Spleen (tissue), 11 donors: ENCODE data around the gene UBXN1. TPM values are rescaled to one million over a fixed set of nuclear protein-coding genes. Genes with fewer than 3 reads are reported as not detected.
A peak's percentile ranks its signal among the peaks of the same experiment; 100 is the strongest.
"Not testable (repeated sequence)": the region's sequence is repeated elsewhere in the genome, so short reads cannot be mapped to it uniquely, and the experiment has no call there.

ENCODE experiments used
- DNase-seq: peaks from one replicate; pipeline ENCODE4 v3.0.0-alpha.2; 2020
- H3K27ac ChIP-seq, 8 donors: fragments of 200-600 bp; sonication (generic) in 7 of 8; 1 replicate in 4 of 8; 2 replicates in 4 of 8; pipeline versions ENCODE4 v1.5.0 to v1.8.0; 2016 to 2021; ENCODE audit warnings: inconsistent platforms in 4 of 8, mild to moderate bottlenecking in 4 of 8, moderate library complexity in 1 of 8
- H3K27me3 ChIP-seq, 7 donors: fragments of 200-600 bp; sonication (generic) in 6 of 7; replicated peaks in 1 of 7; 1 replicate in 4 of 7; 2 replicates in 3 of 7; pipeline versions ENCODE4 v1.5.0 to v1.8.0; 2016 to 2021; ENCODE audit warnings: inconsistent platforms in 3 of 7, mild to moderate bottlenecking in 1 of 7
- H3K36me3 ChIP-seq, 6 donors: fragments of 200-600 bp; sonication (generic) in 5 of 6; 1 replicate in 4 of 6; 2 replicates in 2 of 6; pipeline versions ENCODE4 v1.5.0 to v1.8.0; 2016 to 2021; ENCODE audit warnings: inconsistent platforms in 2 of 6
- H3K4me1 ChIP-seq, 6 donors: fragments of 200-600 bp; sonication (generic) in 5 of 6; 1 replicate in 3 of 6; 2 replicates in 3 of 6; pipeline versions ENCODE4 v1.5.0 to v1.8.0; 2016 to 2021; ENCODE audit warnings: inconsistent platforms in 3 of 6
- H3K4me3 ChIP-seq, 8 donors: fragments of 200-600 bp; sonication (generic) in 7 of 8; 1 replicate in 4 of 8; 2 replicates in 4 of 8; pipeline versions ENCODE4 v1.5.0 to v1.8.0; 2016 to 2021; ENCODE audit warnings: inconsistent platforms in 4 of 8, mild to moderate bottlenecking in 4 of 8, moderate library complexity in 2 of 8
- H3K9me3 ChIP-seq, 8 donors: fragments of 200-600 bp; sonication (generic) in 7 of 8; 1 replicate in 4 of 8; 2 replicates in 4 of 8; pipeline versions ENCODE4 v1.5.0 to v1.8.0; 2016 to 2021; ENCODE audit warnings: inconsistent platforms in 4 of 8
- POLR2A ChIP-seq, 3 donors: fragments of 450-650 bp; IDR thresholded peaks; one replicate each; pipeline ENCODE4 v1.5.1; 2017; ENCODE audit warnings: antibody characterized with exemption in 3 of 3, mild to moderate bottlenecking in 1 of 3
- POLR2AphosphoS5 ChIP-seq, 3 donors: sonication (generic); formaldehyde crosslinking; IDR thresholded peaks; one replicate each; pipeline ENCODE4 v1.5.1; 2017; ENCODE audit warnings: antibody characterized with exemption in 3 of 3
- WGBS, 5 donors: extraction: QIAGEN DNeasy Blood & Tissue Kit in 3 of 5; methylation state at CpG; one replicate each; pipeline versions ENCODE4 v1.1.5 to v1.1.7; 2013 to 2018; 5-methylcytosine and 5-hydroxymethylcytosine counted together
- intact Hi-C: fragments of 100-400 bp; cut with DNase I; formaldehyde crosslinking; loops from one replicate; pipeline ENCODE4 v1.15.0; 2023; ENCODE audit warnings: low total_unique reads
- polyA plus RNA-seq, 3 donors: library from polyadenylated mRNA; stranded (reverse); fragments of 200-250 nt; gene quantifications; one replicate each; pipeline ENCODE4 v1.2.1, GENCODE V29; 2013
- total RNA-seq, 7 donors: library from RNA; depleted of rRNA in 3 of 7; stranded (reverse); fragments of >200 nt in 3 of 7; fragmentation: NEBNext Ultra II Directional in 4 of 7; extraction: Animal tissue kit (Norgen Biotek cat#: 25700) in 4 of 7; gene quantifications; one replicate each; pipeline versions ENCODE4 v1.1.0 to v1.2.1, GENCODE V29; 2016 to 2021
- TF ChIP-seq, protein P1 (sequence below), 11 experiments: fragments of 200-600 bp in 7 of 11; fragments of 450-650 bp in 4 of 11; sonication (generic) in 4 of 11; IDR thresholded peaks in 8 of 11; conservative IDR thresholded peaks in 3 of 11; 1 replicate in 7 of 11; 2 replicates in 4 of 11; pipeline versions ENCODE4 v1.4.0 to v1.8.0; 2016 to 2021; ENCODE audit warnings: antibody characterized with exemption in 11 of 11, inconsistent platforms in 4 of 11, mild to moderate bottlenecking in 1 of 11
- donor health status: healthy with polysubstance abuse.
- donor health status: DM: no; HTN: no; CAD: no; lungs with moderate emphysema.
- donor health status: DM: no; HTN: no; CAD: no.
- donor health status: Bipolar disorder and iron deficiency.
- donor health status: healthy.
- donor health status: DM: no; HTN: no; CAD: no.
- donor health status: DM: yes; HTN: yes; CAD: no.

The UBXN1 gene
- total and polyA plus RNA-seq, 10 donors = 93.8 to 209 (median 130) TPM

DNA sequence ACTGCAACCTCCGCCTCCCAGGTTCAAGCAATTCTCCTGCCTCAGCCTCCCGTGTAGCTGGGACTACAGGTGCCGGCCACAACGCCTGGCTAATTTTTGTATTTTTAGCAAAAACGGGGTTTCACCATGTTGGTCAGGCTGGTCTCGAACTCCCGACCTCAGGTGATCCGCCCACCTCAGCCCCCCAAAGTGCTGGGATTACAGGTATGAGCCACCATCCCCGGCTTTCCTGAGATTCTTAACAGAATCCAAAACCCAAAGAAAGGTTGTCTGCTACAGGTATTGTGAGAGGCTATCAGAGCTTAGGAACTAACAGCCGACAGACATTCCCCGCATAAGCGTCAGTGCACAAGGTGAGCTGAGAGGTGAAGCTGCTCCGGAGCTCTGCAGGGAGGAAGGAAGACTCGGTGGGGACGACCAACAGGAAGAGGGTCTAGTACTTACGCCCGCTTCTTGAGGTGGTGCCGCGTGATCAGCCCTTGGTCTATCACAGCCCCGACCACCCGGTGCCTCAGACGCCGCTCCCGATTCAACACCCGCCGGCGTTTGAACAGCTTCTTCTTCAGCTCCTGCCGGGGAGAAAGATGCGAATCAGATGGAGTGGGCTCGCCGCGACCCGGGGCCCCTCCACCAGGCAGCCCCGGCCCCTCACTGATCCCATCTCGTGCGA, 14.3 kb downstream of the UBXN1 start:
- Histone ChIP-seq H3K4me3 (peak overlapping the region; percentile 73 to 91 (median 82)), H3K36me3 (peaks cover 0 to 47% (median 19%) of the 10 kb centered on the region in 6 donors), H3K27me3 (no peaks in the 10 kb centered on the region), H3K4me1 (peaks cover 25 to 66% (median 48%) of the 10 kb centered on the region in 6 donors), H3K9me3 (no peaks in the 10 kb centered on the region), H3K27ac (peak overlapping the region; percentile 87 to 96 (median 94))
- intact Hi-C loops = no loop called here
- 2 to 5% (median 2%) methylated on average over 18 to 36 of the region's 36 CpGs for WGBS, 5 donors
- TF ChIP-seq, protein P1, sequence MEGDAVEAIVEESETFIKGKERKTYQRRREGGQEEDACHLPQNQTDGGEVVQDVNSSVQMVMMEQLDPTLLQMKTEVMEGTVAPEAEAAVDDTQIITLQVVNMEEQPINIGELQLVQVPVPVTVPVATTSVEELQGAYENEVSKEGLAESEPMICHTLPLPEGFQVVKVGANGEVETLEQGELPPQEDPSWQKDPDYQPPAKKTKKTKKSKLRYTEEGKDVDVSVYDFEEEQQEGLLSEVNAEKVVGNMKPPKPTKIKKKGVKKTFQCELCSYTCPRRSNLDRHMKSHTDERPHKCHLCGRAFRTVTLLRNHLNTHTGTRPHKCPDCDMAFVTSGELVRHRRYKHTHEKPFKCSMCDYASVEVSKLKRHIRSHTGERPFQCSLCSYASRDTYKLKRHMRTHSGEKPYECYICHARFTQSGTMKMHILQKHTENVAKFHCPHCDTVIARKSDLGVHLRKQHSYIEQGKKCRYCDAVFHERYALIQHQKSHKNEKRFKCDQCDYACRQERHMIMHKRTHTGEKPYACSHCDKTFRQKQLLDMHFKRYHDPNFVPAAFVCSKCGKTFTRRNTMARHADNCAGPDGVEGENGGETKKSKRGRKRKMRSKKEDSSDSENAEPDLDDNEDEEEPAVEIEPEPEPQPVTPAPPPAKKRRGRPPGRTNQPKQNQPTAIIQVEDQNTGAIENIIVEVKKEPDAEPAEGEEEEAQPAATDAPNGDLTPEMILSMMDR (IDR thresholded peaks at IDR 0.05 in 8 of 11, conservative IDR thresholded peaks at IDR 0.05 in 3 of 11) = no peak
- no peak for TF ChIP-seq POLR2A (IDR thresholded peaks at IDR 0.05)
- TF ChIP-seq POLR2AphosphoS5 (IDR thresholded peaks at IDR 0.05) = no peak
- no peak for DNase-seq

DNA sequence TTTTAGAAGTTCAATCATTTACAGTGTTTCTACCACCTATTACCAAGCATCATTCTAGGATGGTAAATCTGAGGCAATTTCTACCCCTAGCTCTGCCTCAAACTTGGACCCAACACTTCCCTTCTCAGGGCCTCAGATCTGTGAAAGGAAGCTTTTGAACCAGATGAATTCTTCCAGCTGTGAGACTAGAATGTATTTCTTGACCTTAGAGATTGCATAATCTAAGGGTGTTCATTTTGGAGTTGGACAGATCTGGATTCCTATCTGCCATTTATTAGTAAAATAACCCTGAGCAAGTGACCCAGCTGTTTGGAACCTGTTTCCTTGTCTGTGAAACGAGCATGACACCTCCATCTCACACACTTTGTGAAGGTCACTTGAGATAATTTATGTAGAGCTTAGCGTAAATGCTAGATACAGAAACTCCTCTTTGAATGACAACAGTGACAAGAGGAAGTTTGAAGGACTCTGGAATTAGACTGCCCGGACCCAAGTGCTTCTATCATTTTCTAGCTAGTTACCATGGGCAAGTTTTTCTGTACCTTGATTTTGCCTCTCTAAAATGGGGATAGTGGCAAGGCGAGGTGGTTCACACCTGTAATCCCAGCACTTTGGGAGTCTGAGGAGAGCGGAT, 22.0 kb downstream of the UBXN1 start:
- no peak overlapping the region for H3K27ac ChIP-seq
- no peak for TF ChIP-seq POLR2A (IDR thresholded peaks at IDR 0.05)
- H3K36me3 ChIP-seq = peaks cover 0 to 16% (median 4%) of the 10 kb centered on the region in 6 donors
- no peak for DNase-seq
- H3K4me1 ChIP-seq = peaks cover 5 to 20% (median 12%) of the 10 kb centered on the region in 6 donors
- intact Hi-C loops = no loop called here
- no peak overlapping the region for H3K4me3 ChIP-seq
- no peaks in the 10 kb centered on the region for H3K9me3 ChIP-seq
- no peaks in the 10 kb centered on the region for H3K27me3 ChIP-seq
- 51 to 69% (median 62%) methylated on average over 5 of the region's 5 CpGs for WGBS, 5 donors

DNA sequence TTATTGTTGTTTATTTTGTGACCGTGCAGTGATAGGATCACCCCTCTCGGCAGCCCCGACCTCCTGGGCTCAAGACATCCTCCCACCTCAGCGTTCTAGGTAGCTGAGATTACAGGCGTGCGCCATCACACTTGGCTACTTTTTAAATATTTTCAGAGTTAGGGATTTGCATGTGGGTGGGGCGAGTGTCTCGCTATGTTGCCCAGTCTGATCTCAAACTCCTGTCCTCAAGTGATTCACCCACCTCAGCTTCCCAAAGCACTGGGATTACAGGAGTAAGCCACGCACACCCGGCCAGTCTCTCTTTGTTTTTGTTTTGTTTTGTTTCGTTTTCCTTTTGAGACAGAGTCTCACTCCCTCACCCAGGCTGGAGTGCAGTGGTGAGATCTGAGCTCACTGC, 24.6 kb downstream of the UBXN1 start:
- peak overlapping the region in 1 of 8 donors; percentile 22 for H3K4me3 ChIP-seq
- 84 to 93% (median 86%) methylated on average over 11 of the region's 11 CpGs for WGBS, 5 donors
- H3K27ac ChIP-seq = peak overlapping the region in 1 of 8 donors; percentile 96
- H3K36me3 ChIP-seq = peaks cover 0 to 15% (median 6%) of the 10 kb centered on the region in 6 donors
- DNase-seq = peak; percentile 41
- no peaks in the 10 kb centered on the region for H3K9me3 ChIP-seq
- intact Hi-C loops = no loop called here
- peaks cover 11 to 44% (median 26%) of the 10 kb centered on the region in 6 donors for H3K4me1 ChIP-seq
- H3K27me3 ChIP-seq = no peaks in the 10 kb centered on the region
- TF ChIP-seq, protein P1 (IDR thresholded peaks at IDR 0.05 in 8 of 11, conservative IDR thresholded peaks at IDR 0.05 in 3 of 11) = no peak
- TF ChIP-seq POLR2AphosphoS5 (IDR thresholded peaks at IDR 0.05) (no peak), POLR2A (IDR thresholded peaks at IDR 0.05) (no peak)

DNA sequence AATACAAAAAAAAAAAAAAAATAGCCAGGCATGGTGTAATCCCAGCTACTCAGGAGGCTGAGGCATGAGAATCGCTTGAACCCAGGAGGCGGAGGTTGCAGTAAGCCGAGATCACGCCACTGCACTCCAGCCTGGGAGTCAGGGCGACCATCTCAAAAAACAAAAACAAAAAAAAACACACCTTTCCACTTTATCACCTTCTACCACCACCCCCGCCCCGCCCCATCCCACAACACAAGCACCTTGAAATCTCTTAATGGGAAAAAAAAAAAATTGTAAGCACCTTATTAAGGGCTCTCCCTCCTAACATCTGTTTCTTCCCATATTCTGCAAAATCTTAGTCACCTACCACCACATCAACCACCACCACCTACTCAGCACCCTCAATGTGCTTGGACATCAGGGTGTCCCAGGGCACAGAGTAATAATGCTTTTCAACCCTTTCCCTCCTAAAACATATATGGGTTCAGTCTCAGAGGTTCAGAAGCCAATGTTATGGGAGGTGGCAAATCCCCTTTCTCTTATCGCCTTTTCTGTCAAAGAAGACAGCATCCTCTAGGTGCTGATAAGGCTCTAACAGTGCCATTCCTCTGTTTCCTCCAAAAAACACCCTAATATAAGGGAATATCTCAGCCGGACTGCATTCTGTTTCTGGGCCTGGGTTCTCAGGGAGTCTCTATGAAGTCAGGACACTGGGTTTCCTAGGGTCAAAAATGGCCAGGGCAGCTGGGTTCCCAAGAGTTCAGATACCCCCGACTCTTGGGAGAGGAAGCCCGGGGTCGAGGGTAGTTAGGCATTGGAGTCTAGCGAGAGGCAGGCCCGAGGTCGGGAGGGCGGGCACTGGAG, 26.5 kb downstream of the UBXN1 start:
- Histone ChIP-seq H3K36me3 (peaks cover 0 to 33% (median 23%) of the 10 kb centered on the region in 6 donors), H3K4me1 (peaks cover 12 to 53% (median 29%) of the 10 kb centered on the region in 6 donors), H3K27ac (peak overlapping the region; percentile 78 to 97 (median 91)), H3K4me3 (peak overlapping the region; percentile 50 to 90 (median 77)), H3K27me3 (no peaks in the 10 kb centered on the region), H3K9me3 (no peaks in the 10 kb centered on the region)
- TF ChIP-seq POLR2AphosphoS5 (IDR thresholded peaks at IDR 0.05) (no peak), POLR2A (IDR thresholded peaks at IDR 0.05) (no peak)
- TF ChIP-seq, protein P1 (IDR thresholded peaks at IDR 0.05 in 8 of 11, conservative IDR thresholded peaks at IDR 0.05 in 3 of 11) = no peak
- peak; percentile 25 for DNase-seq
- intact Hi-C loops = no loop called here
- WGBS, 5 donors = 35 to 38% (median 38%) methylated on average over 13 to 16 of the region's 16 CpGs

DNA sequence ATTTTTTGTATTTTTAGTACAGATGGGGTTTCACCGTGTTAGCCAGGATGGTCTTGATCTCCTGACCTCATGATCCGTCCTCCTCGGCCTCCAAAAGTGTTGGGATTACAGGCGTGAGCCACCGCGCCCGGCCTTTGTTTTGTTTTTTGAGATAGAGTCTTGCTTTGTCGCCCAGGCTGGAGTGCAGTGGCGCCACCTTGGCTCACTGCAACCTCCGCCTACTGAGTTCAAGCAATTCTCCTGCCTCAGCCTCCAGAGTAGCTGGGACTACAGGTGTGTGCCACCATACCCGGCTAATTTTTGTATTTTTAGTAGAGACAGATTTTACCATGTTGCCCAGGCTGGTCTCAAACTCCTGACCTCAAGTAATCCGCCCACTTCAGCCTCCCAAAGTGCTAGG, 28.6 kb downstream of the UBXN1 start:
- WGBS, 5 donors = 88 to 98% (median 94%) methylated on average over 12 of the region's 12 CpGs

More for the DNA sequence above, 28.6 kb downstream of the UBXN1 start:
- H3K4me3 ChIP-seq, H3K9me3 ChIP-seq, H3K27ac ChIP-seq, intact Hi-C loops, H3K27me3 ChIP-seq: not testable (repeated sequence)
- DNase-seq = peak; percentile 29
- peaks cover 23 to 72% (median 46%) of the 10 kb centered on the region in 6 donors for H3K4me1 ChIP-seq
- H3K36me3 ChIP-seq = peaks cover 0 to 33% (median 23%) of the 10 kb centered on the region in 6 donors
